GM21723 (cell line): Measurements from ENCODE around the gene DDB1.

Experiments used
- ATAC-seq: cut with Tn5 transposase; IDR thresholded peaks from one replicate; pipeline ENCODE4 v1.9.1; 2021; ENCODE audit warnings: mild to moderate bottlenecking, moderate library complexity; ENCODE audit not compliant: unreplicated experiment

The DDB1 gene

GRCh38 chr11:61337706-61338470 is 5.0 kb upstream of the DDB1 start:
- ATAC-seq = no peak

- no peak for ATAC-seq
These were observed 3.4 kb upstream of the DDB1 start for GRCh38 chr11:61336171-61336935.

- ATAC-seq = no peak
These were observed 2.4 kb upstream of the DDB1 start for GRCh38 chr11:61335355-61335710.

- ATAC-seq = no peak
These were observed 1.8 kb upstream of the DDB1 start for GRCh38 chr11:61334434-61335354.

- ATAC-seq = peak; percentile 13
These were observed 887 bp upstream of the DDB1 start for GRCh38 chr11:61333550-61334433.

GRCh38 chr11:61332281-61332796 is 566 bp downstream of the DDB1 start:
- no peak for ATAC-seq

GRCh38 chr11:61331651-61332050 is 1.3 kb downstream of the DDB1 start:
- ATAC-seq = no peak

- no peak for ATAC-seq
These were observed 3.0 kb downstream of the DDB1 start for GRCh38 chr11:61329871-61330270.

GRCh38 chr11:61328351-61328750 is 4.6 kb downstream of the DDB1 start:
- no peak for ATAC-seq

- ATAC-seq = no peak
These were observed 5.2 kb downstream of the DDB1 start for GRCh38 chr11:61327669-61328071.

GRCh38 chr11:61325649-61326414 is 7.1 kb downstream of the DDB1 start:
- no peak for ATAC-seq

- ATAC-seq = no peak
These were observed 17.6 kb downstream of the DDB1 start for GRCh38 chr11:61315260-61315659.

GRCh38 chr11:61310749-61311148 is 22.2 kb downstream of the DDB1 start:
- ATAC-seq = no peak

GRCh38 chr11:61309739-61310138 is 23.2 kb downstream of the DDB1 start:
- no peak for ATAC-seq

- ATAC-seq = no peak
These were observed 23.8 kb downstream of the DDB1 start for GRCh38 chr11:61309141-61309540.

GRCh38 chr11:61307354-61307753 is 25.6 kb downstream of the DDB1 start:
- no peak for ATAC-seq

GRCh38 chr11:61306221-61306620 is 26.7 kb downstream of the DDB1 start:
- ATAC-seq = no peak

GRCh38 chr11:61305417-61305816 is 27.5 kb downstream of the DDB1 start:
- ATAC-seq = no peak

- no peak for ATAC-seq
These were observed 29.2 kb downstream of the DDB1 start for GRCh38 chr11:61303725-61304124.
